Esophagus (tissue), 2 donors: Measurements from ENCODE around the gene KCNK6. TPM values are rescaled to one million over a fixed set of nuclear protein-coding genes. Genes with fewer than 3 reads are reported as not detected.

Experiments used
- H3K27ac ChIP-seq, 2 donors: one replicate each; pipeline ENCODE4 v1.5.1; 2013; ENCODE audit warnings: low read depth in 2 of 2, mild to moderate bottlenecking in 2 of 2, inconsistent platforms in 1 of 2, low read length in 1 of 2, moderate library complexity in 1 of 2
- H3K27me3 ChIP-seq, 2 donors: one replicate each; pipeline ENCODE4 v1.6.1; 2013; ENCODE audit warnings: low read length in 2 of 2, control low read depth in 1 of 2, mild to moderate bottlenecking in 1 of 2; ENCODE audit not compliant: insufficient read depth in 2 of 2, control insufficient read depth in 1 of 2
- H3K36me3 ChIP-seq, 2 donors: one replicate each; pipeline ENCODE4 v1.6.1; 2013; ENCODE audit warnings: low read length in 1 of 2; ENCODE audit not compliant: control insufficient read depth in 2 of 2, insufficient read depth in 2 of 2
- H3K4me1 ChIP-seq, 2 donors: one replicate each; pipeline ENCODE4 v1.6.1; 2013; ENCODE audit warnings: low read length in 1 of 2; ENCODE audit not compliant: control insufficient read depth in 2 of 2, insufficient read depth in 2 of 2
- H3K4me3 ChIP-seq, 2 donors: one replicate each; pipeline ENCODE4 v1.5.1; 2013; ENCODE audit warnings: low read length in 2 of 2, mild to moderate bottlenecking in 2 of 2, low read depth in 1 of 2, moderate library complexity in 1 of 2
- H3K9me3 ChIP-seq, 2 donors: one replicate each; pipeline ENCODE4 v1.6.1; 2013; ENCODE audit warnings: mild to moderate bottlenecking in 2 of 2, low read depth in 1 of 2, low read length in 1 of 2, moderate library complexity in 1 of 2; ENCODE audit not compliant: control insufficient read depth in 2 of 2, insufficient read depth in 1 of 2
- WGBS, 2 donors: extraction: QIAGEN DNeasy Blood & Tissue Kit; methylation state at CpG; one replicate each; pipeline ENCODE4 v1.1.7; 2013; 5-methylcytosine and 5-hydroxymethylcytosine counted together
- polyA plus RNA-seq, 2 donors: library from polyadenylated mRNA; stranded (reverse); fragments of 200-250 nt; gene quantifications; one replicate each; pipeline ENCODE4 v1.2.3, GENCODE V29; 2013
- donor health status: healthy with polysubstance abuse.
- donor health status: Bipolar disorder and iron deficiency.

The KCNK6 gene
- polyA plus RNA-seq, 2 donors: 19.5 to 30.2 TPM

DNA sequence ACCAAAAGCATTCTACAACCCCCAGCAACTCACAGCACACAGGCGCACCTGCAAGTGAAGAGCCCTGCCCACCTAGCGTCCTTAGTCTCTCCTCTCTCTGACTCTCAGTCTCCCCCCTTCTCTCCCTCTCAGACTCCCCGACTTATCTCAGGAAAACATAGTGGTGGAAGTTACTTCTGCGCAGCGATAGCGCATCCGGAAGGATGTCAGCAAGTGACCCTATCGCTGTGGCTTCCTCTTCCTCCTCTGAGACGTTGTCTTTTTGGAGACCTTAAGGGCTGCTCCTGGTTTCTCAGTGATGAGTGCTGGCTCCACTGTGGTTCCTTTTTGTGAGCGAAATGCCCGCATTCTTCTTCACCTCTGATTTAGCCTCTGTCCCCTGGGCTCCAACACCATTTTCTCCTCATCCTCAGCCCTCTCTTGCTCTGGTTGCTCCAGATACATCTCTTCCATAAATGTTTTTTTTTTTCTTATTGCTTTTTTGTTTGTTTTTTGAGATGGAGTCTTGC is 2.5 kb upstream of the KCNK6 start:
- H3K9me3 ChIP-seq: no peaks in the 10 kb centered on the region
- H3K4me1 ChIP-seq: peaks cover 2 to 16% of the 10 kb centered on the region in 2 donors
- H3K36me3 ChIP-seq: no peaks in the 10 kb centered on the region
- peak overlapping the region in 1 of 2 donors; percentile 29 for H3K4me3 ChIP-seq
- 62 to 71% methylated on average over 11 of the region's 11 CpGs for WGBS, 2 donors
- peak overlapping the region; percentile 66 to 89 for H3K27ac ChIP-seq
- no peaks in the 10 kb centered on the region for H3K27me3 ChIP-seq

DNA sequence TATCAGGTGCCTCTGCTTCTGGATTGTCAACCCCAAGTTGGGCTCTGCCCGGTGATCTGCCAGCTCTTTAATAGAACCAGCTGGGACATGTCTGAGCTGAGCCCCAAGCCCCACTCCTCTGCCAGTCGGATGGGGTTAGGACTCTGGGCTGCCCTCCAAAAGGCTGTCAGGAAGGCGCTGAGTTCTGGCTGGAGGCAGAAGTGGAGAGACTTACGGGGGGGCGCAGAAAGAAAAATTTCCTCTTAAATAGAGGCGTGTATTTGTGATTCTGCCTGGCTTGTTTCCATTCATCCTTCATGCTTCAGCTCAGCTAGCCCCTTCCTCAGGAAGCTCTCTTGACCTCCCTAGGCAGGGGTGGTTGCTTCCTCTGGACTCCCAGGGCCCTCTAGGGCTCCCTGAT is 985 bp upstream of the KCNK6 start:
- Histone ChIP-seq H3K4me1 (peaks cover 2 to 16% of the 10 kb centered on the region in 2 donors), H3K27ac (peak overlapping the region; percentile 82 to 85)

DNA sequence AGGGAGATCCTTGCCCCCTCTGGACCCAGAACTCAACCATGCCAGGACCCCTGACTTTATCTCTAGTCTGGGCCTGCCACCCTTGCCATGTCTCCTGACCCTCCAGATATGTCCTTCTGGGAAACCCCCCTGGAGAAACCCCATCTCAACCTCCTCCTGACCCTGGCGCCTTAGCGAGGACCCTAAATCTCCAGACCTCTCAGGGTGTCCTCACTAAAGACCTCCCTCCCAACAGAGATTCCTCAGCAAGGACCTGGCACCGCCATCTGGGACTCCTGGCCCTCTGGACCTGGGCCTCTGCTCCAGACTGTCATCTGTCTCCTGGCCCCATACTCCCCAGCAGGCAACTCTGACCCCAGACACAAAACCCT is 1.3 kb downstream of the KCNK6 start:
- no peaks in the 10 kb centered on the region for H3K9me3 ChIP-seq
- peak overlapping the region; percentile 71 to 72 for H3K4me3 ChIP-seq
- H3K27ac ChIP-seq: peak overlapping the region; percentile 83 to 93
- 87 to 88% methylated on average over 3 of the region's 3 CpGs for WGBS, 2 donors
- H3K36me3 ChIP-seq: peaks cover 0 to 10% of the 10 kb centered on the region in 2 donors
- no peaks in the 10 kb centered on the region for H3K27me3 ChIP-seq
- H3K4me1 ChIP-seq: peaks cover 2 to 16% of the 10 kb centered on the region in 2 donors

More for the DNA sequence above, 985 bp upstream of the KCNK6 start:
- Histone ChIP-seq H3K4me3 (no peak overlapping the region), H3K9me3 (no peaks in the 10 kb centered on the region), H3K27me3 (no peaks in the 10 kb centered on the region), H3K36me3 (no peaks in the 10 kb centered on the region)
- 29 to 45% methylated on average over 6 of the region's 6 CpGs for WGBS, 2 donors

DNA sequence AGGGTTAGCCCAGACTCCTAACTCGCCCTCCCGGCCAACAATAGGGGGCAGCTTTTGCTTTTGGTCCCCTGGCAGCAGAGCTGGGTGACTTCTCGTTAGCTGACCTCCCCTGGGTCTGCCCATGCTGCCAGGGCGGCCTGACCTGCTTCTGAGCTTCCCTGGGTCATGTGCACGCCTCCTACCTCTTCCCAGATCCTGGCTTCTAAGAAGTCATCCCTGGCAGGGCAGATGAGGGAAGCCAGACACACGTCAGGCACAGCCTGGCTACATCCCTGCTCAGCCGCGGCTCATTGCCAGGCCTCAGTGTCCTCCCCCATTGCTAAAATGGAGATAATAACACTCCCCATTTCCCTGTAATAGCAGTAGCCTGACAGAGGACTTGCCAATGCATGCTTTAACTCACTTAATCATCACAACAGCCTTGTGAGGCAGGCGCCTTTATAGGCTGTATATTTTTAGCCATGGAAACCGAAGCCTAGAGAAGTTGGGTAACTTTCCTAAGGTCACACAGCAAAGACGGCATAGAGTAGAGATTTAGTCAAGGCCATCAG is 2.1 kb downstream of the KCNK6 start:
- Histone ChIP-seq H3K9me3 (no peaks in the 10 kb centered on the region), H3K27me3 (no peaks in the 10 kb centered on the region), H3K36me3 (peaks cover 0 to 14% of the 10 kb centered on the region in 2 donors), H3K4me3 (peak overlapping the region; percentile 20 to 72), H3K27ac (peak overlapping the region; percentile 83 to 93), H3K4me1 (peaks cover 2 to 16% of the 10 kb centered on the region in 2 donors)
- 37 to 49% methylated on average over 11 of the region's 11 CpGs for WGBS, 2 donors

DNA sequence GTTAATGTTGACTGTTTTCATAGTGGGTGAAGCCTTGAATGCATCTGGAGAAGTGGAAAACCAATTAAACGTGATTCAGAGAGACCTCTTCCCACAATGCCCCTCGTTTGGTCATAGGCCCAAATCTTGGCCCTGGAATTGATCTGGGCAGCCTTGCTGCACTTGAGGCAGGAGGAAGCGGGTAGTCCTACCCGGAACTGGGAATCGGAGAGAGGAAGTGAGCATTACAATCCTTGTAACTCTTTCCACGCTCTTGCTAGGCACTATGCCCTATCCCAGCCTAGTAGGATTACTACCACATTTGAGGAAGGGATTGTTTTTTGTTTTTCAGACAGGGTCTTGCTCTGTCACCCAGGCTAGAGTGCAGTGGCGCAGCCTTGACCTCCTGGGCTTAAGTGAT is 3.6 kb downstream of the KCNK6 start:
- Histone ChIP-seq H3K9me3 (no peaks in the 10 kb centered on the region), H3K36me3 (peaks cover 5 to 29% of the 10 kb centered on the region in 2 donors), H3K4me1 (peaks cover 2 to 16% of the 10 kb centered on the region in 2 donors), H3K4me3 (no peak overlapping the region), H3K27ac (peak overlapping the region in 1 of 2 donors; percentile 18), H3K27me3 (no peaks in the 10 kb centered on the region)
- WGBS, 2 donors: 66 to 78% methylated on average over 7 of the region's 7 CpGs

DNA sequence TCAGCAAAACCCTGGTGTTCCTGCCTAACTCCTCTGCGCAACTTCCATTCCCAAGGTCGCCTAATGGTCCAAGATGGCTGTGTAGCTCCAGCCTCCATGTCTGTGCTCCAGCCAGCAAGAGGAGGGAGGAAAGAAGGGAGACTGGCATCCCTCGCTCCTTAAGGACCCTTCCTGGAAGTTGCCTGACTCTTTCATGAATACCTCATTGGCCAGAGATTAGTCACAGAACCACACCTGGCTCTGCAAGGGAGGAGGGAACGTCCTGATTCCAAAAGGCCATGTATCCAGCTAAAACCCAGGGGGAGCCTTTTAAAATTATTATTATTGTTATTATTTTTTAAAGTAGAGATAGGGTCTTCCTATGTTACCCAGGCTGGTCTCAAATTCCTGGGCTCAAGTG is 4.8 kb downstream of the KCNK6 start:
- Histone ChIP-seq H3K4me3 (no peak overlapping the region), H3K27me3 (no peaks in the 10 kb centered on the region), H3K4me1 (peaks cover 2 to 9% of the 10 kb centered on the region in 2 donors), H3K36me3 (peaks cover 5 to 32% of the 10 kb centered on the region in 2 donors), H3K9me3 (no peaks in the 10 kb centered on the region), H3K27ac (peak overlapping the region in 1 of 2 donors; percentile 75)
- 76 to 81% methylated on average over 4 of the region's 4 CpGs for WGBS, 2 donors

DNA sequence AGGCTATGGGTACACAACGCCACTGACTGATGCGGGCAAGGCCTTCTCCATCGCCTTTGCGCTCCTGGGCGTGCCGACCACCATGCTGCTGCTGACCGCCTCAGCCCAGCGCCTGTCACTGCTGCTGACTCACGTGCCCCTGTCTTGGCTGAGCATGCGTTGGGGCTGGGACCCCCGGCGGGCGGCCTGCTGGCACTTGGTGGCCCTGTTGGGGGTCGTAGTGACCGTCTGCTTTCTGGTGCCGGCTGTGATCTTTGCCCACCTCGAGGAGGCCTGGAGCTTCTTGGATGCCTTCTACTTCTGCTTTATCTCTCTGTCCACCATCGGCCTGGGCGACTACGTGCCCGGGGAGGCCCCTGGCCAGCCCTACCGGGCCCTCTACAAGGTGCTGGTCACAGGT is 6.9 kb downstream of the KCNK6 start:
- no peak overlapping the region for H3K4me3 ChIP-seq
- H3K36me3 ChIP-seq: peaks cover 5 to 32% of the 10 kb centered on the region in 2 donors
- no peaks in the 10 kb centered on the region for H3K27me3 ChIP-seq
- peaks cover 2 to 3% of the 10 kb centered on the region in 2 donors for H3K4me1 ChIP-seq
- no peak overlapping the region for H3K27ac ChIP-seq
- H3K9me3 ChIP-seq: no peaks in the 10 kb centered on the region
- WGBS, 2 donors: 95% methylated on average over 22 of the region's 22 CpGs

DNA sequence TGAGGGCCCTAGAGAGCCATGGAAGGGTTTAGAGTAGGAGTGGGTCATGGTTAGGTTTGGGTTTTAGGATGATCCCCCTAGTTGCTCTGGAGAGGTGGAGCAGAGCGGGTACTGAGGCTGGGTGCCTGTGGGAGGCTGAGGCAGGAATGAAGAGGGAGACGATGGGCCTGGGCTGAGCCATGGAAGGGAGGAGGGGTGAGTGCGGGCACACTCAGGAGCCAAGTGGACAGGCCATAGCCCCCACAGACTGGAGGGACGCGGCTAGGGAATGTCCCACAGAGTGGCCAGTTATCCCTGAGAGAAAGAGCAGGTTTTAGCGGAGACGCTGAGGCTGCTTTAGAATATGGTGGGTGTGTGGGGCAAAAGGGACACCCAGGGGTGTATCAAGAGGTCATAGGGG is 10.0 kb downstream of the KCNK6 start:
- H3K27me3 ChIP-seq: no peaks in the 10 kb centered on the region
- no peaks in the 10 kb centered on the region for H3K9me3 ChIP-seq
- no peak overlapping the region for H3K4me3 ChIP-seq
- WGBS, 2 donors: 96 to 98% methylated on average over 7 of the region's 7 CpGs
- H3K4me1 ChIP-seq: no peaks in the 10 kb centered on the region
- H3K27ac ChIP-seq: no peak overlapping the region
- H3K36me3 ChIP-seq: peaks cover 5 to 28% of the 10 kb centered on the region in 2 donors

DNA sequence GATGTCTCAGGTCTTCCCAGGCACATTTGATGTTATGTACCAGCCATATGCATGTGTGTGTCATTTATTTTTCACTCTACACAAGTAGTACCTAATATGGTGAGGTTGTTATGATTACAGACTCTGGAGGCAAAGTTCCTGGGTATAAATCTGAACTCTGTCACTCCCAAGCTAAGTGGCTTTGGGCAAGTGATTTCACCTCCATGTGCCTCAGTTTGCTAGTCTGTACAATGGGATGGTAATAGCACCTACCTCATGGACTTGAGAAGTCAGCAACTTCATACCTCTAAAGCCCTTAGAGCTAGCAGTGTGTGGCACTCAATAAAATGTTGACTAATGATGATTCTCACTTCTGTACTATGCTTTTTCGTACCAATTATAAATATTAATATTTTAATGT is 12.1 kb downstream of the KCNK6 start:
- no peaks in the 10 kb centered on the region for H3K27me3 ChIP-seq
- H3K4me1 ChIP-seq: no peaks in the 10 kb centered on the region
- H3K36me3 ChIP-seq: peaks cover 5 to 18% of the 10 kb centered on the region in 2 donors
- 83 to 93% methylated on average over 1 of the region's 1 CpG for WGBS, 2 donors
- no peaks in the 10 kb centered on the region for H3K9me3 ChIP-seq
- no peak overlapping the region for H3K4me3 ChIP-seq
- H3K27ac ChIP-seq: no peak overlapping the region

DNA sequence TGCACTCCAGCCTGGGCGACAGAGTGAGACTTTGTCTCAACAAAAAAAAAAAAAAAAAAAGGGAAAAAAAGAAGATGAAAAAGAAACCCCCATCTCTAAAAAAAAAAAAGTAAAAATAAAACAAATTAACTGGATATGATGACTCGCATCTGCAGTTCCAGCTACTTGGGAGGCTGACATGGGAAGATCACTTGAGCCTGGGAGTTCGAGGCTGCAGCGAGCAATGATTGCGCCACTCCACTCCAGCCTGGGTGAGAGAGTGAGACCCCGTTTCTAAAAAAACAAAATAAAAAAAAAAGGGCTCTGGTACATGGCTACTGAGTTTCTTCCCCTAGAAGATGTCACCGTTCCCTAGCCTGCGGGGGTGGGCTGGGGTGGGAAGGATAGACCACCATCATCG is 13.6 kb downstream of the KCNK6 start:
- Histone ChIP-seq H3K9me3 (no peaks in the 10 kb centered on the region), H3K4me1 (peaks cover 0 to 5% of the 10 kb centered on the region in 2 donors), H3K27ac (no peak overlapping the region), H3K4me3 (no peak overlapping the region), H3K36me3 (peaks cover 0 to 2% of the 10 kb centered on the region in 2 donors), H3K27me3 (no peaks in the 10 kb centered on the region)
- WGBS, 2 donors: 88 to 90% methylated on average over 9 of the region's 9 CpGs
